ENCODE data around the gene KPNA6.

The KPNA6 gene

DNA sequence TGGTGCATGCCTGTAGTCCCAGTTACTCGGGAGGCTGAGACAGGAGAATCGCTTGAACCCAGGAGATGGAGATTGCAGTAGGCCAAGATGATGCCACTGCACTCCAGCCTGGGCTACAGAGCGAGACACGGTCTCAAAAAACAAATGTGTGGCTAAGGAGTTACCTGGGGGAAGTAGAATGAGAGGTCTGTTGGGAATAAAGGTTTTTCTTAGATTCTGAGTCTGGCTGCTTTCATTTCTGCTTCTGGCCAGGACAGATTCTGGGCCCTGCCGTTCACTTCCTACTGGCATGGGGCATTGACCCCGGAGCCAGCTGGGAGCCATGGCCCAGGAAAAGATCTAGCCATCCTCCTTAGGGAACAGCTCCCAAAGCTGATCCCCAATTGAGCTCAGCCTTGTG is 100.6 kb downstream of the KPNA6 start:
- no peak overlapping the region for H2AFZ ChIP-seq (ENCODE audit: low read length)
- no peaks in the 10 kb centered on the region for H3K79me2 ChIP-seq (ENCODE audit: insufficient read depth, low read length)
- no peak overlapping the region for H3K9ac ChIP-seq (ENCODE audit: low read length)
- H3K9me3 ChIP-seq (ENCODE audit: low read length): no peaks in the 10 kb centered on the region
- H3K36me3 ChIP-seq (ENCODE audit: insufficient read depth, low read length): peaks cover 19% of the 10 kb centered on the region
- H3K27me3 ChIP-seq (ENCODE audit: insufficient read depth, low read length): no peaks in the 10 kb centered on the region
- no peak overlapping the region for H3K27ac ChIP-seq (ENCODE audit: low read depth, low read length, poor library complexity, severe bottlenecking)
- no peak overlapping the region for H3K4me2 ChIP-seq (ENCODE audit: low read length)
- H3K4me1 ChIP-seq (ENCODE audit: insufficient read depth, low read length, severe bottlenecking): peaks cover 15% of the 10 kb centered on the region
- no peaks in the 10 kb centered on the region for H3K9me2 ChIP-seq (ENCODE audit: low read depth, low read length)
- H3K4me3 ChIP-seq (ENCODE audit: low read depth, low read length, poor library complexity, severe bottlenecking): no peak overlapping the region
- no peaks in the 10 kb centered on the region for H3F3A ChIP-seq (ENCODE audit: insufficient read depth, low read length)
- H4K20me1 ChIP-seq (ENCODE audit: insufficient read depth, low read length): no peaks in the 10 kb centered on the region
- TF ChIP-seq, protein P1, sequence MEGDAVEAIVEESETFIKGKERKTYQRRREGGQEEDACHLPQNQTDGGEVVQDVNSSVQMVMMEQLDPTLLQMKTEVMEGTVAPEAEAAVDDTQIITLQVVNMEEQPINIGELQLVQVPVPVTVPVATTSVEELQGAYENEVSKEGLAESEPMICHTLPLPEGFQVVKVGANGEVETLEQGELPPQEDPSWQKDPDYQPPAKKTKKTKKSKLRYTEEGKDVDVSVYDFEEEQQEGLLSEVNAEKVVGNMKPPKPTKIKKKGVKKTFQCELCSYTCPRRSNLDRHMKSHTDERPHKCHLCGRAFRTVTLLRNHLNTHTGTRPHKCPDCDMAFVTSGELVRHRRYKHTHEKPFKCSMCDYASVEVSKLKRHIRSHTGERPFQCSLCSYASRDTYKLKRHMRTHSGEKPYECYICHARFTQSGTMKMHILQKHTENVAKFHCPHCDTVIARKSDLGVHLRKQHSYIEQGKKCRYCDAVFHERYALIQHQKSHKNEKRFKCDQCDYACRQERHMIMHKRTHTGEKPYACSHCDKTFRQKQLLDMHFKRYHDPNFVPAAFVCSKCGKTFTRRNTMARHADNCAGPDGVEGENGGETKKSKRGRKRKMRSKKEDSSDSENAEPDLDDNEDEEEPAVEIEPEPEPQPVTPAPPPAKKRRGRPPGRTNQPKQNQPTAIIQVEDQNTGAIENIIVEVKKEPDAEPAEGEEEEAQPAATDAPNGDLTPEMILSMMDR (IDR thresholded peaks at IDR 0.05; ENCODE audit: low read length): no peak
- no peak for TF ChIP-seq EZH2 (IDR thresholded peaks at IDR 0.05; ENCODE audit: borderline replicate concordance, low read length)

DNA sequence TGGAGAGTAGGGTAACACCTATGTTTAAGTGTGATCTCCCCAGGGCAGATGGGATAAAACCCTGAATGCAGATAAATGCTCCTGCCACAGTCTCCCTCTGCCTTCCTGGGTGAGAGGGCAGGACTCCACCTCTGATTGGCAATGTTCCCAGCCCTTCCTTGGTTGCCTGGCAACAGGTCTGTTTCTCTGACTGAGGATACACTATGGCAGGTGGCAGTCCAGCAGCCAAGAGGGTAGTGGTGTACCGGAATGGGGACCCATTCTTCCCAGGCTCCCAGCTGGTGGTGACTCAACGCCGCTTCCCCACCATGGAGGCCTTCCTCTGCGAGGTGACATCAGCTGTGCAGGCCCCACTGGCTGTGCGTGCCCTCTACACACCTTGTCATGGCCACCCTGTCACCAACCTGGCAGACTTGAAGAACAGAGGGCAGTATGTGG is 101.1 kb downstream of the KPNA6 start, which contains the start of gene DCDC2B:
TSS of gene DCDC2B (plus strand) at position 199 of the 438 bp plus-strand sequence. CDS start at position 204, 5 bp downstream.
- H3K79me2 ChIP-seq (ENCODE audit: insufficient read depth, low read length): no peaks in the 10 kb centered on the region
- H3K27me3 ChIP-seq (ENCODE audit: insufficient read depth, low read length): no peaks in the 10 kb centered on the region
- no peak within 1 kb of the TSS for H2AFZ ChIP-seq (ENCODE audit: low read length)
- peaks cover 15% of the 10 kb centered on the region for H3K4me1 ChIP-seq (ENCODE audit: insufficient read depth, low read length, severe bottlenecking)
- TF ChIP-seq EZH2 (IDR thresholded peaks at IDR 0.05; ENCODE audit: borderline replicate concordance, low read length): no peak
- TF ChIP-seq, protein P1 (IDR thresholded peaks at IDR 0.05; ENCODE audit: low read length): no peak
- H3K4me3 ChIP-seq (ENCODE audit: low read depth, low read length, poor library complexity, severe bottlenecking): no peak within 1 kb of the TSS
- peaks cover 19% of the 10 kb centered on the region for H3K36me3 ChIP-seq (ENCODE audit: insufficient read depth, low read length)
- no peaks in the 10 kb centered on the region for H4K20me1 ChIP-seq (ENCODE audit: insufficient read depth, low read length)
- no peak within 1 kb of the TSS for H3K27ac ChIP-seq (ENCODE audit: low read depth, low read length, poor library complexity, severe bottlenecking)
- no peaks in the 10 kb centered on the region for H3K9me2 ChIP-seq (ENCODE audit: low read depth, low read length)
- no peak within 1 kb of the TSS for H3K9ac ChIP-seq (ENCODE audit: low read length)
- H3K4me2 ChIP-seq (ENCODE audit: low read length): no peak within 1 kb of the TSS
- H3F3A ChIP-seq (ENCODE audit: insufficient read depth, low read length): no peaks in the 10 kb centered on the region
- no peaks in the 10 kb centered on the region for H3K9me3 ChIP-seq (ENCODE audit: low read length)

DNA sequence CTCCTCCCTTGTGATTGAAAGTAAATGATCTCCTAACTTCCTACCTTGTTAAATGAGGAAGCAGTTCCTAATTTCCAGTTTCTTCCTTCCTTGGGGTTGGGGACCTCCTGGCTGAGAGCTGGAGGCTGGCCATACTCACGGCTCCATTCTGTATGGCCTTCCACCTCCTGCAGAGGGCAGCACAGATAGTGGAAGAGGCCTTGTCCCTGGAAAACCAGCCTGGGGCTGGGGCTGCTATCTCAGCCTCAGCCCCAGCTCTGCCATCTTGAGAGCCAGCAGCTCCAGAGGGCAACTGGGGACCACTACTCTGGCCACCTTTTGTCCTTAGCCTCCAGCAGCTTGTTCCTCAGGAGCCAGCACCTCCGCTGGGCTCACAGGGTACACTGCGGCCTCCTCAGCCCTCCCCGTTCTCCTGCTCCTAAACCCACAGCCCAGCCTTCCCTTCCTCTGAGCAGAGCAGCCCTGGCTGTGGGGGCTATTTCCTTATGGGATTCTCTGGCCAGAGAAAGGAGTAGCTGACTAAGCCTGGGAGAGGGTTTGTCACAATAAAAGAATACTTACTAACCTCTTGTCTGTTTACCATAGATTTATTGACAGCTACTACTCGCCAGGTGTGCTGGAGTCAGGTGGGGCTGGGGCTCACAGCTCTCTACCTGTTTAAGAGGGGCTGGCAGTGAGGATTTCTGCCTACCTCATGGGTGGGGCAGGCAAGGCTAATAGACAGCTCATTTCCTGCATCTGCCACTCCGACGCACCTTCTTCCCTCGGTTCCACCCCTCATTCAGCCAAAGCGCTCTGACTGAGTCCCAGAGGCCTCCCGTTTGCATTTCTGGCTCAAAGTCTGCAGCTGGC is 108.0 kb downstream of the KPNA6 start:
- Histone ChIP-seq H3K4me2 (ENCODE audit: low read length) (no peak overlapping the region), H3K79me2 (ENCODE audit: insufficient read depth, low read length) (no peaks in the 10 kb centered on the region), H3K9me2 (ENCODE audit: low read depth, low read length) (no peaks in the 10 kb centered on the region), H3K36me3 (ENCODE audit: insufficient read depth, low read length) (peaks cover 20% of the 10 kb centered on the region; the same call in 1 of the 2 replicates), H3K9me3 (ENCODE audit: low read length) (no peaks in the 10 kb centered on the region), H3F3A (ENCODE audit: insufficient read depth, low read length) (no peaks in the 10 kb centered on the region), H3K27ac (ENCODE audit: low read depth, low read length, poor library complexity, severe bottlenecking) (no peak overlapping the region), H3K4me3 (ENCODE audit: low read depth, low read length, poor library complexity, severe bottlenecking) (no peak overlapping the region), H3K4me1 (ENCODE audit: insufficient read depth, low read length, severe bottlenecking) (peaks cover 8% of the 10 kb centered on the region), H3K27me3 (ENCODE audit: insufficient read depth, low read length) (no peaks in the 10 kb centered on the region), H3K9ac (ENCODE audit: low read length) (no peak overlapping the region), H2AFZ (ENCODE audit: low read length) (no peak overlapping the region), H4K20me1 (ENCODE audit: insufficient read depth, low read length) (no peaks in the 10 kb centered on the region)
- TF ChIP-seq, protein P1 (IDR thresholded peaks at IDR 0.05; ENCODE audit: low read length): peak; percentile 92
- TF ChIP-seq EZH2 (IDR thresholded peaks at IDR 0.05; ENCODE audit: borderline replicate concordance, low read length): no peak
